NCI-H1930 (cell line): ENCODE data around the gene HDAC4.

ENCODE experiments used
- DNase-seq, 2 experiments: peaks; one replicate each; lab custom pipeline; 2025; lab: John Stamatoyannopoulos, UW

Gene HDAC4

GRCh38 chr2:239279508-239280295, 121.1 kb downstream of the HDAC4 start:
- no peak for DNase-seq

DNA sequence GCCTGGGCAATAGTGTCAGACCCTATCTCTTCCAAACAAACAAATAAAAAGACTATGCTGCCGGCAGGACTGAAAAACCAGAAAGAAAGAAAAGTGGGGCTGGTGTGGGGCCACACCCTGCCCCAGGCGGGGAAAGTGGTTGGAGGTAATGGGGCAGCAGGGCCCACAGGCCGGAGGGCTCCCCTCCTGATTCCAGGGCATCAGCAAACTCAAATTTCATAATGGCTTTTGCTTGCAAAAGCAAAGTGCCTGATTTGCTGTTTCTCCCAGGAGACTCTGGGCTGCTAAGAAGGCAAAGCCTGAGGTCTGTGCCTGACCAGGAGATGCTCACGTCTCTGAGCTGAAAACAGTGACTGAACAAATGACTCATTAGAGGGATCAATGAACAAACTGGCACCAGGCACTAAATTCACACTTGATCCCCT, 121.9 kb downstream of the HDAC4 start:
- no peak for DNase-seq

GRCh38 chr2:239278361-239278760, 122.5 kb downstream of the HDAC4 start:
- no peak for DNase-seq

DNA sequence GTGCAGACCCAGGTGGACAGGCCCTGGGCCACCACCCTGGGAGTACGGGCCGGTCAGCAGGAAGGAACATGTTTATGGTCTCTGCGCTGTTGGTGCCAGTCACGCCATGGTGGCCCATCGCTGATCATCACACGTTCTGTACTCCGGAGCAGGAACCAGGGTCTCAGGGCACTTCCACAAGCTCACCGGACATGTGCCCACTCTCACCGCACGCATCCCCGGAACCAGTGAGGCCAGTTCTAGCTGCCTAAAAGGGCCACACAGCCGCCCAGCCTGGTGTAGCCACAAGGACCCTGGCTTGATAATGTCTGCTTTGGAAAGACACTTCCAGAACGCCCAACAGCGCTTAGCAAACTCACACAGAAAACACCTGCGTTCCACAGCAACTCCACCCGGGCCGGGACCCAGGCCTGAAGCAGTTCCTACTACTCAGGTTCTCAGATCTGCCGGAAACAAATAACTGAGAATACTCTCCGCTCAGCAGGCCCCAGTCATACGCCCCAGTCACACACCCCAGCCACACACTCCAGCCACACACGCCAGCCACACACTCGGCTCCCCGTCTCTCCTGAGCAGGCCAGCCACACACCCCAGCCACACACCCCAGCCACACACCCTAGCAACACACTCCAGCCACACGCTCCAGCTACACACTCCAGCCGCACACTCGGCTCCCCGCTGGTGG, 123.3 kb downstream of the HDAC4 start:
- DNase-seq: no peak

DNA sequence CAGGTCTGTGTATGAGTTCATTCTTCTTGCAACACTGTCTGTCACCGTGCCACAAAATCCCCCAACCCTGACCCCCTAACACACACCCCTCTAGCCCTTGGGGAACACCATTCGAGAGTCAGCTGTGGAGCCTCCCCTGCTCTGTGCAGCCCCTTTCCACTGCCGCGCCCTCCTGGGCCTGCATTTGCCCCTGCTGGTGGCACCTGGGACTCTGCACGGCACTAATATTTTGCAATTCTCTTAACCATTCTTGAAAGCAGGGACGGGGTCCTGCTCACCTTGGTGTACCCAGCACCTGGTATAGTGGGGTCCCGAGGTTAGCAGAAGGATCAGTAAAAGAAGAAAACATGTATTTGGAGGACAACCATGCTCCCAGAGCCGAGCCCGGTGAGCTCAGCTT, 124.0 kb downstream of the HDAC4 start:
- no peak for DNase-seq

GRCh38 chr2:239275847-239276831, 124.7 kb downstream of the HDAC4 start:
- no peak for DNase-seq

DNA sequence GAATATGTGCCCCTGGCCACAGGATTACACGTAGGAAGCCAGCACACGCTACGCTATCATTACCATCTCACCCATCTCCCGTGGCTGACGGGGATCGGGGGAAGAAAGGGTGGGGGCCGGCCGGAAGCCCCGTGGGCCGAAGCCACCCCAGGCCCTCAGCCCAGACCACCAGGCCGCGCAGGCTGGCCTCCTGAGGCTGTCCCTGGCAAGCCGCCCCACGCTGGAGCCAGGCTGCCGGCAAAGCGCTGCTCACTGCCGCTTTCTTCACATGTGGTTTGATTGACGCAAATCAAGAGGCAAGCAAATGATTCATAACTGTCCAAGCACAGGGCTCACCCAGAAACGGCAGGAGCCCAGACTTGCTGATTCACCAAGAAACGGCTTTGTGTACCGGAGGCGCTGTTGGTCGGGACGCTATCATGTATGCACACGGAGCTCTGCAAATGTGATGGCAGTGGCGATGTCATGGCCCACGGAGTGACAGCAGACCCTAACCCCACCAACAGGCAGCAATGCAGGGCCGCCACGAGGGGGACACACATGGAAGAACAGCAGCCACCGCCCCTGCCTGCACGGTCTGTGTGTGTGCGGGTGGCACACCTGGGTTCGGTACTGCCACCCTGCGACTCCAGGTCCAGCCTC, 125.7 kb downstream of the HDAC4 start:
- DNase-seq: no peak

DNA sequence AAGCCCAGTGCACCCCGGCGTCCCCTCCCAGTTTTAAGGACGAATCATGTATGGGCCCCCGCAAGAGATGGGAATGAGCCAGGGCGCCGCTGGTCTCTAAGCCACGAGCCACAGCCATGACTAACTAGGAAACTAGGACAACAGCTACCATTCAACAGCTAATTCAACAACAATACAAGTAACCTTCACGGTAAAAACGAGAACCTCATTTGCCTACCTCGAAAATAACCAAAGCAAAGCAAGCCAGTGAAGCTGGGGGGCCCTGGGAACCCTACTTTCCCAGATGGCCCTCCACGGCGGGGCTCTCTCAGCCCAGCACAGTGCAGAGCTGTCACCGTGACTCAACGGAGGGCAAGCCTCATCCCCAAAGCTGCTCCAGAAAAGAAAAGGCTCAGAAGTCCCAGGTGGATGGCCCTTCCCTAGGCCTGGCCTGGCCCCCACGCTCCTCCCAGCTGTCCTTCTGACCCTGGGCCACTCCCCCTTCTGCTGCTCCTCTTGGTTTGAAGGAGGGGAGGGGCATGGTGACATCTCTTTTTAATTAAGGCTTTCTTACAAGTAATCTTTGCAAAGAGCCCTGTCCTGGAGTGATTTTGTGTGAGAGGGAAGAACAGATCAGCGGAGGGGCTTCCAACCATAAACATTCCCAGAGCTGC, 126.3 kb downstream of the HDAC4 start:
- no peak for DNase-seq

DNA sequence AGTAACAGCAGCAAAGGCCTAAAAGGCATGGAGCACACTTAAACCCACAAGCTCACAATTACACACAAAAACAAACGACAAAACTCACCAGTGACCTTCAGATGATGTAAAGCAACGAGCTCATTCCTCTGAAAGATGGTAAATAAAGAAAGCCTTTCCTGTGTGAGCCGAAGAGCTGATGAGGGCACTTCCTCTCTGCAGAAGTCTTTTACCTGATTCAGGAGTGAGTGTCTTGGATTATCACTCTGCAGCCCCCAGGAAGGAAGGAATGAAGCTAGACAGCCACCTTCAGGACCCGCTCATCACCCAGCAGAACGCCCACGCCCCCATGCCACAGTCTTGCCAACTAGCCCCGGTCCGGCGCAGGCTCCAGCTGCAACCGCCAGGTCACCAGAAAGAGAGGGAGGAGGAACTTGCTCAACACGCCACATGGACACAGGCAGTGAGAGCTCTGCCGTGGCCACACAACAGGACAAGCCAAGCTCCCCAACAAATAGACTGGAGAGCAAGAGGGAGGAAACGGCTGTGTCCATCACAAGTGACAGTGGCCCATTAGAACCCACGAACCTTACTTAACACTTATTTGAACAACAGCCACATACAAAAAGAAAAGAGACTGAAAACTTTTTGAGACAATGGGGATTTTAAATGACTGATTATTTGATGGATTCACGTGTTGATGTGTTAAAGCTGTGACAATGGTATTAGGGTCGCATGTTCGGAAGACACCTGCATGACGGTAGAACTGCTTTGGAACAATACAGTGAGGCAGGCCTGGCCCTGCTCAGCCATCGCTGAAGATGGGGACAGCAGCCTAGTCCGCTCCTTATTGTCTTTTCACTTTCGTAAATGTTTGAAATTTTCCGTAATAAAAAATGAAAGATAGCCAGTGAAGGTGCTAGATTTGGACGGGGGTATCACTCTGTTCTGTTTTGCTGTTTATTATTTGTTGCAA, 127.3 kb downstream of the HDAC4 start:
- no peak for DNase-seq

- DNase-seq: no peak
Observed at GRCh38 chr2:239272626-239273025, 128.2 kb downstream of the HDAC4 start.

- no peak for DNase-seq
Observed at GRCh38 chr2:239271882-239272281, 128.9 kb downstream of the HDAC4 start.

DNA sequence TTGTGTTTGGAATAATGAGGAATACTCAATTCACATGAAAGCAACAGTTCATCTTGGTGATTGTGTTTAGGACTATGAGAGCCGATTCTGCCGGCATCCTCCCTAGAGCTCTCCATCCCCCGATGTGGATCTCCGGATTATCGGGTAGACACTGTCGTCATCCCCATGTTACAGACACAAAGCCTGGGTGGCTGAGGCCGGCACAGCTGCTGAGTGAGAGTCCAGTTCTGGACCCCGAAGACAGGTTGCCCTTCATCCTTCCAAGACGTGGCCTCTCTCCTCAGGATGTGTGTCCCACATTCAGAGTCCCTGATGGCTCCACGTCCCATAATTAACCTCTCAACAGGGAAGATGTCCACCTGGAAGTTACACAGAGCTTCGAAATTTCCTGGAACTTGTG, 129.3 kb downstream of the HDAC4 start:
- no peak for DNase-seq

- DNase-seq: no peak
Observed at GRCh38 chr2:239269916-239270315, 130.9 kb downstream of the HDAC4 start.

- DNase-seq: no peak
Observed at GRCh38 chr2:239269173-239269885, 131.5 kb downstream of the HDAC4 start.

GRCh38 chr2:239268549-239268948, 132.3 kb downstream of the HDAC4 start:
- no peak for DNase-seq

DNA sequence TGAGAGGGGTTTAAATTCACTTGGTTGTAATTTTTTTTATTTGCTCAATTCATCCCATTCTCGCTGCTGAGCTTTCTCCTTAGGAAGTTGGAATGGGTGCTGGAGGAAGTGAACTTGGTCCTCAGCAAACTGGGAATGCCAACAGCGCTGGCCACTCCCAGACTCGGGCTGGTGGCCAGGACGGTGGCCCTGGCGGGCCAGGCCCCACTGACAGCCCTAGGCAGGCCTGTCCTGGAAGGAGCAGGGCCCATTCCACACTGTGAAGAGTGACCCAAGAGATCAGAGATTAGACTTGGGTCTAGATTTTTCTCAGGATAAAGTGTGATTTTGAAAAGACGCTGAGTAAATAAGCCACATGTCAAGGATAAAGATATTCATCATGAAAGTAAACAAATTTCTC, 132.7 kb downstream of the HDAC4 start:
- no peak for DNase-seq

DNA sequence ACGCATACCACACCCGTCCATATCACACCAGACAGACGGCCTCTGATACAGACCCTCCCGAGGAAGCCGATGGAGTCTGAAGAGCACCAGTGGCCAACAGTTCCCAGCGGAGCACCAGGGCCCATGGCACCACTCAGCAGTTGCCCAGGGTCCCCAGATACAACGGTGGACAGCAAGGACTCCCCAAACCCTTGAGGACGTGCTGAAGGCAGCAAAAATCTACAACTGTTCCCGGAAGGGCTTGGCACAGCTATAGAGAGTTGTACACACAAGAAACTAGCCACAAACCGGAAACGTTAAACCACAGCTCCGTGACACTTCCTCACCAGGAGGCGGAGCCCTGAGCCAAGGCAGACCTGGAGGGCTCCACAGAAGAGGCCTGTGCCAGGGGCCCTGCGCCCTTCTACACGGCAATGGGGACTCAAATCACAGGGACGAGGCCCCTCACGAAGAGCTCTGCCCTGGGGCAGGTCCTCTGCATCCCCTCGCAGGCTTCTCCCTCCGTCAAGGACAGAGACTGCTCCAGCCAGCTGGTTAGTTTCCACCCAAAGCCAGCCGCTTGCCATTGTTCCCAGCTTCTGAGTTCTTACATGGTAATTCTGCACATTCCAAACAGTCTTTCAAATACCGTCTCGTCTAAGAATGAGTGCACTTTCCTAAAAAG, 133.4 kb downstream of the HDAC4 start:
- DNase-seq: no peak

- no peak for DNase-seq
Observed at GRCh38 chr2:239266779-239267287, 134.0 kb downstream of the HDAC4 start.

- DNase-seq: no peak
Observed at GRCh38 chr2:239266434-239266766, 134.4 kb downstream of the HDAC4 start.
